Liver (tissue), 3 donors: ENCODE results near the gene FGD1.

ENCODE experiments used
- CTCF ChIP-seq: fragments of 150-350 bp; IDR thresholded peaks from 2 replicates; pipeline ENCODE4 v1.5.1; 2017; ENCODE audit warnings: improper control_type of control experiment, low read depth, low read length; ENCODE audit not compliant: missing input control
- GABPA ChIP-seq, 2 donors: IDR thresholded peaks in 1 of 2; conservative IDR thresholded peaks in 1 of 2; 2 replicates each; pipeline ENCODE4 v1.6.1; 2016; ENCODE audit warnings: antibody characterized with exemption in 2 of 2, mild to moderate bottlenecking in 1 of 2, moderate library complexity in 1 of 2
- JUND ChIP-seq, 2 donors: IDR thresholded peaks; 2 replicates each; pipeline ENCODE4 v1.6.1; 2016; ENCODE audit warnings: antibody characterized with exemption in 2 of 2
- MAX ChIP-seq: IDR thresholded peaks from 2 replicates; pipeline ENCODE4 v1.6.1; 2016; ENCODE audit warnings: antibody characterized with exemption
- RXRA ChIP-seq, 2 donors: IDR thresholded peaks; 2 replicates each; pipeline ENCODE4 v1.6.1; 2017 to 2018; ENCODE audit warnings: antibody characterized with exemption in 2 of 2, mild to moderate bottlenecking in 1 of 2
- SP1 ChIP-seq: IDR thresholded peaks from 2 replicates; pipeline ENCODE4 v1.6.1; 2018; ENCODE audit warnings: antibody characterized with exemption, mild to moderate bottlenecking
- TAF1 ChIP-seq: conservative IDR thresholded peaks from 2 replicates; pipeline ENCODE4 v1.6.1; 2016; ENCODE audit warnings: antibody characterized with exemption, mild to moderate bottlenecking
- YY1 ChIP-seq: IDR thresholded peaks from 2 replicates; pipeline ENCODE4 v1.6.1; 2016; ENCODE audit warnings: antibody characterized with exemption, mild to moderate bottlenecking
- TF ChIP-seq, protein P1 (sequence below): IDR thresholded peaks from 2 replicates; pipeline ENCODE4 v1.6.1; 2016; ENCODE audit warnings: antibody characterized with exemption, mild to moderate bottlenecking
- donor health status: healthy.
- donor health status: healthy.

GRCh38 chrX:54419559-54420302 is 76.3 kb downstream of the FGD1 start:
- TF ChIP-seq CTCF (no peak), GABPA (IDR thresholded peaks at IDR 0.05 in 1 of 2, conservative IDR thresholded peaks at IDR 0.05 in 1 of 2) (no peak), TAF1 (no peak), MAX (no peak), JUND (IDR thresholded peaks at IDR 0.05) (peak; percentile 59 to 67), SP1 (peak; percentile 86), YY1 (peak; percentile 46), RXRA (IDR thresholded peaks at IDR 0.05) (peak; percentile 95 to 96)
- TF ChIP-seq, protein P1, sequence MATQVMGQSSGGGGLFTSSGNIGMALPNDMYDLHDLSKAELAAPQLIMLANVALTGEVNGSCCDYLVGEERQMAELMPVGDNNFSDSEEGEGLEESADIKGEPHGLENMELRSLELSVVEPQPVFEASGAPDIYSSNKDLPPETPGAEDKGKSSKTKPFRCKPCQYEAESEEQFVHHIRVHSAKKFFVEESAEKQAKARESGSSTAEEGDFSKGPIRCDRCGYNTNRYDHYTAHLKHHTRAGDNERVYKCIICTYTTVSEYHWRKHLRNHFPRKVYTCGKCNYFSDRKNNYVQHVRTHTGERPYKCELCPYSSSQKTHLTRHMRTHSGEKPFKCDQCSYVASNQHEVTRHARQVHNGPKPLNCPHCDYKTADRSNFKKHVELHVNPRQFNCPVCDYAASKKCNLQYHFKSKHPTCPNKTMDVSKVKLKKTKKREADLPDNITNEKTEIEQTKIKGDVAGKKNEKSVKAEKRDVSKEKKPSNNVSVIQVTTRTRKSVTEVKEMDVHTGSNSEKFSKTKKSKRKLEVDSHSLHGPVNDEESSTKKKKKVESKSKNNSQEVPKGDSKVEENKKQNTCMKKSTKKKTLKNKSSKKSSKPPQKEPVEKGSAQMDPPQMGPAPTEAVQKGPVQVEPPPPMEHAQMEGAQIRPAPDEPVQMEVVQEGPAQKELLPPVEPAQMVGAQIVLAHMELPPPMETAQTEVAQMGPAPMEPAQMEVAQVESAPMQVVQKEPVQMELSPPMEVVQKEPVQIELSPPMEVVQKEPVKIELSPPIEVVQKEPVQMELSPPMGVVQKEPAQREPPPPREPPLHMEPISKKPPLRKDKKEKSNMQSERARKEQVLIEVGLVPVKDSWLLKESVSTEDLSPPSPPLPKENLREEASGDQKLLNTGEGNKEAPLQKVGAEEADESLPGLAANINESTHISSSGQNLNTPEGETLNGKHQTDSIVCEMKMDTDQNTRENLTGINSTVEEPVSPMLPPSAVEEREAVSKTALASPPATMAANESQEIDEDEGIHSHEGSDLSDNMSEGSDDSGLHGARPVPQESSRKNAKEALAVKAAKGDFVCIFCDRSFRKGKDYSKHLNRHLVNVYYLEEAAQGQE = no peak
